NT2/D1 (cell line): ENCODE results near the gene CTNS.

Source experiments
- SUZ12 ChIP-seq: IDR thresholded peaks from 2 replicates; pipeline ENCODE4 v1.6.1; 2011; ENCODE audit not compliant: insufficient read length, insufficient read depth; ENCODE audit errors: extremely low read depth
- YY1 ChIP-seq: IDR thresholded peaks from 2 replicates; pipeline ENCODE4 v1.6.1; 2011; ENCODE audit not compliant: insufficient read length, insufficient read depth
- ZNF274 ChIP-seq: IDR thresholded peaks from 2 replicates; pipeline ENCODE4 v1.6.1; 2011; ENCODE audit warnings: mild to moderate bottlenecking, low read depth, low read length

DNA sequence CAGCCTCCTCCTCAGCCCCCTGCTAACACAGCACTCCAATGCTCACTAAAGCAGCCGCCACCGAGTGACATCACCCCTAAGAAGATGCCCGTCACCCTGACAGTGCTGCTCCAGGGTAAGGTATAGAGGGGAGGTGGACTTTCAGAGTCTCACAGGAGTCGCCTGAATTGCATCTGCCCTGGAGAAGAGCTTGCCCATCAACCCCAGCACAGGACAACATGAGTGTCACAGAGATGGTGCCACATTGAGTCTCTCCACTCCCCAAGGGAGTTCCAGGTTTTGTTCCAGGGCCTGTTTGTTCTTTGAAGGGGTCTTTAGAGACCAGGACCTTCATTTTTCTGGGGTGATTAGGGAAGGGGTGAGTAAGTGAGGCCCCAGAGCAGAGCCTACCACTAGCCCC is 61.6 kb downstream of the CTNS start:
- TF ChIP-seq ZNF274 = no peak
- no peak for TF ChIP-seq YY1
- no peak for TF ChIP-seq SUZ12
